CD4-positive, alpha-beta T cell treated with Interleukin-4 for 4 hours (primary cell): ENCODE results near the gene CEP57L1.
"Not testable (repeated sequence)": the region's sequence is repeated elsewhere in the genome, so short reads cannot be mapped to it uniquely, and the experiment has no call there.

Experiments used
- DNase-seq: peaks from one replicate; pipeline ENCODE4 v3.0.0-alpha.2; 2020

CEP57L1 gene

GRCh38 chr6:109179507-109179906 is 84.2 kb downstream of the CEP57L1 start:
- DNase-seq = no peak

DNA sequence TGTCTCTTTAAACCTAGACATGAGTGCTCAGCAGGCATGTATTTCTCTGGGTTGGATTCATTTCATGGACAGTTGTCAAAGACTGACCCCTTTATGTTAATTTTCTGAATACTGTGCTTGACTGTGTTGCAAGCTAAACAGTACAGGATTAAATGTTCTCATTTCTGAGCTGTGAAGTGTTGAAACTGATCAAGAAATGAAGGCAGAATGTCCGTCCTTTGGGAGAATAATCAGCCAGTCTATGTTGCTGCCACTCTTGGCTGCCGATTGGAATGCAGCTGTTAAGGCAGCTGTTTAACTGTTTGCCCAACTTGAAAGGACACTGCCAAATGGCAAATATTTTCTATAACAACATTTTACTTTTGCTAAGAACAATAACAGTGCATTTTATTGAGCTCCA is 87.3 kb downstream of the CEP57L1 start:
- no peak for DNase-seq

GRCh38 chr6:109183109-109183650 is 87.9 kb downstream of the CEP57L1 start:
- DNase-seq = no peak

GRCh38 chr6:109184638-109185037 is 89.3 kb downstream of the CEP57L1 start:
- no peak for DNase-seq

GRCh38 chr6:109186012-109186411 is 90.7 kb downstream of the CEP57L1 start:
- DNase-seq = no peak

DNA sequence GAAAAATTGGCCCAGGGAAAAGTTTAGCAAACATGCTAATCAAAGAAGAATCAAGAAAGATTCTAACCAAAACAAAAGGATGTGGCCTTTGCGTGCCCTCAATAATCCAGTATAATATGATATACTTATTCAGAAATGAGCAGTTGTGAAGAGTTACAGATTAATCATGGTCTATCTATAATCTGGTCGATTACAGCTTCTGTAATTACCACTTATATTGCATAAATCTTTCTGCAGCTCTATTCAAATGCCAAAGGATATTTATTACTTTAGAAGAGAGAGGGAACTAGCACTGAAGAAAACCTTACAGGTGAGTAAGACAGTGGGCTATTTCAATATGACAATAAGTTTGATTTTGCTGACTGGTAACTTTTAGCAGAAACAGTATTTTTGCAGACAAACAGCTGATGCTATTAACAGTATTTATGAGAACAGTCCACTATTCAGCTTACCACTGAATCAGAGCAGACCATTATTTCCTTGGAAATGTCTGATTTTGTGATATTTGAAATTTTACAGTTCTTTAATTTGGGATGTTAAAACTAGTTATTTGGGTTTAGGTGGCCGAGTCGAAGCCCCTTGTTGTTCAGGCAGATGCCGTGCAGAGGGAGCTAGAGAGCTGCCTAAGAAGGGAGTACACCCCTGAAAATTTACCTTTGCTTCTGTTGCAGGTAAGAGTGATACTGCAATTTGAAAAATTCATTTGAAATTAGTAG is 92.2 kb downstream of the CEP57L1 start:
- DNase-seq = peak; percentile 62

GRCh38 chr6:109188115-109188411 is 92.8 kb downstream of the CEP57L1 start:
- DNase-seq = no peak

- not testable (repeated sequence) for DNase-seq
Observed at GRCh38 chr6:109191368-109191767, 96.1 kb downstream of the CEP57L1 start.

GRCh38 chr6:109192865-109193264 is 97.6 kb downstream of the CEP57L1 start:
- no peak for DNase-seq

- DNase-seq = no peak
Observed at GRCh38 chr6:109194880-109195279, 99.6 kb downstream of the CEP57L1 start.

DNA sequence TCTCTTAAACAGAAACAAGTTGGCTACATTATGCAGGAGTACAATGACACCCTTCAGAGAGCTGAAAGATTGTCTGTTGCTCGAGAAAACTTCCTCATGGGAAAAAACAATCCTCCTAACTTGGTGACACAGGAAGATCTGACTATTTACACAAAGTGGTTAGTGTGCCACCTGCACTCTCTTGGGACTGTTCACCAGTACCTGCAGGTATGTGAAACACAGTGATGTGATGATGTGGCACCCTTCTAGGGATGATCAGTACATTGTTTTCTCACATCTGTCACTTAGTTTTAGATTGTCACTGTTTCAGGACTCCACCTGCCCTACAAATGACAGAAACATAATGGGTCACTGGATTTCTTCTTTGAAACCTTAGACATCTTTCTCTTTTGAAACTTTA is 101.8 kb downstream of the CEP57L1 start:
- DNase-seq = no peak

- no peak for DNase-seq
Observed at GRCh38 chr6:109202409-109203264, 107.3 kb downstream of the CEP57L1 start.

DNA sequence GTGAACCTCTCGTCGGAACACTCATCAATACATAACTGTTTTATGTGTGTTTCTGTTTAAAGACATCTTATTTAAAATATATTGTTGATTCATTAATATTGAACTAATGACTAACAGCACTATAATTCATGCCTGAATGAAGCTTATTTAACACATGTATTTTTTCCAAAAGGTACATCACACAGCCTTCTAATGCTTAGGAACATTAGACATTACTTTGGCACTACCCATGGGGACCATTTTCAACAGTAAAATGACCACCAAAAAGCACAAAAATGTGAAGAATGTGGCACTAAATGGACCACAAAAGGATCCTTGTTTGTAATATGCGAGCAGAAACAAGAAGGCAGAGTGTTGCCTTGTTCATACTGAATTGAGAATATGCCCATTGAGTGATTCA is 109.2 kb downstream of the CEP57L1 start:
- no peak for DNase-seq

- DNase-seq = no peak
Observed at GRCh38 chr6:109212683-109213082, 117.4 kb downstream of the CEP57L1 start.
